Type B pancreatic cell (in vitro differentiated cells): ENCODE measurements around the gene PARVB. TPM values are rescaled to one million over a fixed set of nuclear protein-coding genes. Genes with fewer than 3 reads are reported as not detected.

ENCODE experiments used
- DNase-seq: peaks from one replicate; pipeline ENCODE4 v3.0.0; 2021; ENCODE audit warnings: mixed read lengths; ENCODE audit not compliant: unreplicated experiment; ENCODE audit errors: extremely low spot score
- H3K27ac Mint-ChIP-seq: 2 replicates; pipeline ENCODE4 v1.8.0; 2021; ENCODE audit warnings: mild to moderate bottlenecking, mixed read lengths
- H3K27me3 Mint-ChIP-seq: 2 replicates; pipeline ENCODE4 v1.8.0; 2021; ENCODE audit warnings: mixed read lengths
- H3K36me3 Mint-ChIP-seq: 2 replicates; pipeline ENCODE4 v1.8.0; 2021; ENCODE audit warnings: mixed read lengths
- H3K4me1 Mint-ChIP-seq: one replicate; pipeline ENCODE4 v1.8.0; 2021; ENCODE audit warnings: mixed read lengths; ENCODE audit not compliant: unreplicated experiment
- H3K4me3 Mint-ChIP-seq: 2 replicates; pipeline ENCODE4 v1.8.0; 2021; ENCODE audit warnings: mild to moderate bottlenecking, mixed read lengths
- H3K9me3 Mint-ChIP-seq: 2 replicates; pipeline ENCODE4 v1.8.0; 2021; ENCODE audit warnings: mixed read lengths
- CTCF ChIP-seq: fragments of 200-600 bp; sonication (generic); conservative IDR thresholded peaks from 2 replicates; pipeline ENCODE4 v1.5.0; 2021; ENCODE audit warnings: antibody characterized with exemption, mild to moderate bottlenecking
- total RNA-seq: library from RNA; stranded (reverse); gene quantifications from 2 replicates; pipeline ENCODE4 v1.2.1, GENCODE V29; 2021; ENCODE audit warnings: low replicate concordance

PARVB gene
- total RNA-seq, 1 donor from 2014 or later: 15.9 TPM

GRCh38 chr22:44166498-44167276 is 142.6 kb downstream of the PARVB start:
- no peak overlapping the region for H3K4me3 Mint-ChIP-seq
- H3K36me3 Mint-ChIP-seq: no peaks in the 10 kb centered on the region
- no peaks in the 10 kb centered on the region for H3K9me3 Mint-ChIP-seq
- no peak overlapping the region for H3K27ac Mint-ChIP-seq
- TF ChIP-seq CTCF: no peak
- no peaks in the 10 kb centered on the region for H3K27me3 Mint-ChIP-seq
- H3K4me1 Mint-ChIP-seq: peaks cover 4% of the 10 kb centered on the region
- no peak for DNase-seq

- Mint-ChIP-seq H3K4me1 (peaks cover 8% of the 10 kb centered on the region), H3K27ac (no peak overlapping the region), H3K27me3 (no peaks in the 10 kb centered on the region), H3K9me3 (no peaks in the 10 kb centered on the region), H3K36me3 (no peaks in the 10 kb centered on the region), H3K4me3 (no peak overlapping the region)
- no peak for DNase-seq
- TF ChIP-seq CTCF: no peak
Observed at GRCh38 chr22:44167501-44167900, 143.4 kb downstream of the PARVB start.

- Mint-ChIP-seq H3K4me3 (no peak overlapping the region), H3K4me1 (peaks cover 10% of the 10 kb centered on the region), H3K27ac (no peak overlapping the region), H3K9me3 (no peaks in the 10 kb centered on the region), H3K36me3 (no peaks in the 10 kb centered on the region), H3K27me3 (no peaks in the 10 kb centered on the region)
- TF ChIP-seq CTCF: no peak
- DNase-seq: no peak
Observed at GRCh38 chr22:44168206-44168605, 144.1 kb downstream of the PARVB start.

- no peak for DNase-seq
- Mint-ChIP-seq H3K9me3 (no peaks in the 10 kb centered on the region), H3K36me3 (no peaks in the 10 kb centered on the region), H3K27ac (no peak overlapping the region), H3K4me1 (peaks cover 10% of the 10 kb centered on the region), H3K27me3 (no peaks in the 10 kb centered on the region), H3K4me3 (no peak overlapping the region)
- no peak for TF ChIP-seq CTCF
Observed at GRCh38 chr22:44170470-44170869, 146.4 kb downstream of the PARVB start.

GRCh38 chr22:44171561-44171960 is 147.5 kb downstream of the PARVB start:
- Mint-ChIP-seq H3K4me1 (peaks cover 10% of the 10 kb centered on the region), H3K9me3 (no peaks in the 10 kb centered on the region), H3K4me3 (no peak overlapping the region), H3K36me3 (no peaks in the 10 kb centered on the region), H3K27me3 (no peaks in the 10 kb centered on the region), H3K27ac (no peak overlapping the region)
- no peak for DNase-seq
- TF ChIP-seq CTCF: no peak
